PC-9 (cell line): ENCODE data around the gene HES1. TPM values are rescaled to one million over a fixed set of nuclear protein-coding genes. Genes with fewer than 3 reads are reported as not detected.

Source experiments
- BruUV-seq: library from RNA; stranded (reverse); fragments of 400-500 nt; replicated peaks from 2 replicates; lab custom pipeline; 2021; lab: Mats Ljungman, UMichigan
- CTCF ChIA-PET: fragments of 300-600 bp; sonication (Branson Sonifier 250); formaldehyde crosslinking; loops from one replicate; lab custom pipeline; 2022; ENCODE audit warnings: antibody characterized with exemption; lab: Charles Lee
- POLR2A ChIA-PET: fragments of 300-600 bp; sonication (Branson Sonifier 250); formaldehyde crosslinking; loops from one replicate; lab custom pipeline; 2022; ENCODE audit warnings: antibody characterized with exemption; ENCODE audit not compliant: unreplicated experiment; lab: Charles Lee
- DNase-seq, 2 experiments: peaks; one replicate each; pipeline versions ENCODE4 v3.0.0 to v3.0.0-alpha.2; 2015 to 2022; ENCODE audit warnings: mixed read lengths in 1 of 2
- H2AFZ ChIP-seq: fragments of 200-600 bp; sonication (generic); 2 replicates; pipeline ENCODE4 v1.8.1; 2017; ENCODE audit warnings: antibody characterized with exemption
- H3F3A ChIP-seq: fragments of 200-600 bp; sonication (generic); 2 replicates; pipeline ENCODE4 v1.8.1; 2017; ENCODE audit warnings: antibody characterized with exemption, mild to moderate bottlenecking, low read depth; ENCODE audit not compliant: insufficient read depth
- H3K27ac ChIP-seq: fragments of 200-600 bp; sonication (generic); 2 replicates; pipeline ENCODE4 v1.6.1; 2016; ENCODE audit warnings: mixed run types
- H3K27me3 ChIP-seq: fragments of 200-600 bp; sonication (generic); 2 replicates; pipeline ENCODE4 v1.6.1; 2016; ENCODE audit warnings: low read depth, mixed run types; ENCODE audit not compliant: insufficient read depth
- H3K36me3 ChIP-seq: fragments of 200-600 bp; sonication (generic); 2 replicates; pipeline ENCODE4 v1.6.1; 2016; ENCODE audit warnings: low read depth, mixed run types
- H3K4me1 ChIP-seq: fragments of 200-600 bp; sonication (generic); replicated peaks from 2 replicates; pipeline ENCODE4 v1.6.1; 2016; ENCODE audit warnings: mixed run types; ENCODE audit not compliant: insufficient read depth
- H3K4me2 ChIP-seq: fragments of 200-600 bp; sonication (generic); 2 replicates; pipeline ENCODE4 v1.6.1; 2017; ENCODE audit warnings: mixed run types
- H3K4me3 ChIP-seq: fragments of 200-600 bp; sonication (generic); 2 replicates; pipeline ENCODE4 v1.6.1; 2016; ENCODE audit warnings: mixed run types
- H3K79me2 ChIP-seq: fragments of 200-600 bp; sonication (generic); 2 replicates; pipeline ENCODE4 v1.6.1; 2017; ENCODE audit warnings: low read depth, mixed run types
- H3K9me2 ChIP-seq: fragments of 200-600 bp; sonication (generic); 2 replicates; pipeline ENCODE4 v1.8.1; 2017; ENCODE audit warnings: mild to moderate bottlenecking; ENCODE audit not compliant: insufficient read depth
- H3K9me3 ChIP-seq: fragments of 200-600 bp; sonication (generic); 2 replicates; pipeline ENCODE4 v1.8.1; 2016; ENCODE audit warnings: low read depth; ENCODE audit not compliant: insufficient read depth
- H4K20me1 ChIP-seq: fragments of 200-600 bp; sonication (generic); 2 replicates; pipeline ENCODE4 v1.8.1; 2017; ENCODE audit not compliant: insufficient read depth
- CTCF ChIP-seq: fragments of 200-600 bp; sonication (generic); conservative IDR thresholded peaks from 2 replicates; pipeline ENCODE4 v1.6.1; 2017; ENCODE audit warnings: mixed run types, antibody characterized with exemption, mild to moderate bottlenecking, moderate library complexity
- EZH2 ChIP-seq: fragments of 200-600 bp; sonication (generic); IDR thresholded peaks from 2 replicates; pipeline ENCODE4 v1.8.0; 2017; ENCODE audit warnings: antibody characterized with exemption, low read depth
- intact Hi-C: fragments of 100-400 bp; cut with micrococcal nuclease; formaldehyde crosslinking; loops from one replicate; pipeline ENCODE4 v1.10.0; 2022; ENCODE audit not compliant: unreplicated experiment
- total RNA-seq: library from RNA; stranded (reverse); gene quantifications from 2 replicates; pipeline ENCODE4 v1.2.3, GENCODE V29; 2021

HES1 gene
- total RNA-seq, 1 experiment from 2014 or later: 66.5 TPM

DNA sequence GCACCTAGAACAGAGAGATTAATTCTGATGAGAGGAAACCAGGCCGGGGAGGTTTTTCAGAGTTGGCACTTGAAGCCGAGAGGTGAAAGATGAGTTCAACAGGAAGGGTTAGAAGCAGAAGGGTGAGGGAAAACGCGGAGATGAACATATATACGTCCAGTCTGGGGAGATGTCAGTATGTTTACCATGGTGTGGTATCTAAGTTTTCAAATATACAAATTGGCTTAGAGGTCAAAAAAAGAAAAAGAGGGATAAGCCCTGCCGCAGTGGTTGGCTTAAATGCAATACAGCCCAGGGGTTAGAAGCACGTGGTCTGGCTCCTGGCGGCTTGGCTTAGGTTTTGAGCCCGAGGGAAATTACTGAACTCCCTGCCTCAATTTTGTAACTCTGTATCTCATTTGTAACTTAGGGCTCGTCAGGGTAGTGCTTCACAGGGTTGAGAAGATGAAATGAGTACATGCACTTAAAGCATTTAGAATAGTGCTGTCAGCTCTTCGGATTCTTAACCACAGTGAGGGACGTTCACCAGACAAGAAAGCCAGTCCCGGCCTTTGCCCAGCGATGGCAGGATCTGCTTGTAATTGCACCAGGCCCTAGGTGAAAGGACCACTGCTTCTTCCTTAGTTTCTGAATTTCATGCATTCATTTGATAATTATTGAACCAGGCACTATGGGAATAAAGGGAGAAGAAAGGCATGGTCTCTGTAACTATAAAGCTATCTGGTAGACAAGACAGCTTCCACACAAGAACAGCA is 6.4 kb downstream of the HES1 start:
- H3K27ac ChIP-seq: peak overlapping the region; percentile 99
- no peaks in the 10 kb centered on the region for H3K9me2 ChIP-seq
- POLR2A ChIA-PET: interaction anchor here (0.6 to 1.6 kb wide), 18 partner anchors 12 to 328 kb away, joined by 3 to 49 read pairs (median 6); no protein-coding TSS in a partner anchor
- H3K27me3 ChIP-seq: no peaks in the 10 kb centered on the region
- TF ChIP-seq EZH2: no peak
- no peak for TF ChIP-seq CTCF
- intact Hi-C loops: loop anchor here (1.0 kb wide), 5 partner anchors 17 to 154 kb away; no protein-coding TSS in a partner anchor
- H3K4me1 ChIP-seq: peaks cover 65% of the 10 kb centered on the region
- peaks cover 68% of the 10 kb centered on the region for H3F3A ChIP-seq
- H4K20me1 ChIP-seq: peaks cover 8% of the 10 kb centered on the region; the same call in 1 of the 2 replicates
- H3K4me2 ChIP-seq: peak overlapping the region; percentile 82
- peaks cover 25% of the 10 kb centered on the region for H3K79me2 ChIP-seq
- H3K4me3 ChIP-seq: peak overlapping the region; percentile 46; the same call in 1 of the 2 replicates
- no TSS peak for BruUV-seq
- H3K36me3 ChIP-seq: peaks cover 14% of the 10 kb centered on the region
- H2AFZ ChIP-seq: peak overlapping the region; percentile 56
- no peak for DNase-seq
- CTCF ChIA-PET: interaction anchor here (0.6 to 1.8 kb wide), 6 partner anchors 25 to 522 kb away, joined by 3 to 18 read pairs (median 7); no protein-coding TSS in a partner anchor
- no peaks in the 10 kb centered on the region for H3K9me3 ChIP-seq

DNA sequence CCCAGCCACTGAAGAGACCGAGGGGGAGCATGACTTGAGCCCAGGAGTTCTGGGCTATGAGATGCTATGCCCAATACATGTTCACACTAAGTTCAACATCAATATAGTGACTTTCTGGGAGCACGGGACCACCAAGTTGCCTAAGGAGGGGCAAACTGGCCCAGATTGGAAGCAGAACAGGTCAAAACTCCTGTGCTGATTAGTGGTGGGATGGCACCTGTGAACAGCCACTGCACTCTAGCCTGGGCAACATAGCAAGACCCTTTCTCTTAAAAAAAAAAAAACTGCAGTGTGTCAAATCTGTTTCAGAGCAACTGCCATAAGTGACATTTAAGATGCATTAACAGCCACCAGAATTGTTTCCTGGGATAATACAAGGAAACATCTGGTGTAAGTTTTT is 9.8 kb downstream of the HES1 start:
- no peak for DNase-seq
- peaks cover 53% of the 10 kb centered on the region for H3F3A ChIP-seq
- H3K36me3 ChIP-seq: no peaks in the 10 kb centered on the region
- H3K4me3 ChIP-seq: no peak overlapping the region
- POLR2A ChIA-PET: interaction anchor here (0.6 kb wide), 1 partner anchor 150 kb away, joined by 21 read pairs; no protein-coding TSS in a partner anchor
- no peak overlapping the region for H3K27ac ChIP-seq
- H3K4me1 ChIP-seq: peaks cover 56% of the 10 kb centered on the region
- H3K9me3 ChIP-seq: no peaks in the 10 kb centered on the region
- no peaks in the 10 kb centered on the region for H3K79me2 ChIP-seq
- H4K20me1 ChIP-seq: no peaks in the 10 kb centered on the region
- H2AFZ ChIP-seq: no peak overlapping the region
- intact Hi-C loops: no loop called here
- BruUV-seq: no TSS peak
- no peaks in the 10 kb centered on the region for H3K27me3 ChIP-seq
- TF ChIP-seq CTCF (no peak), EZH2 (no peak)
- H3K4me2 ChIP-seq: no peak overlapping the region
- H3K9me2 ChIP-seq: no peaks in the 10 kb centered on the region
- CTCF ChIA-PET: no interaction called here

GRCh38 chr3:194147679-194148078 is 11.7 kb downstream of the HES1 start:
- DNase-seq: no peak
- Histone ChIP-seq H3K9me3 (no peaks in the 10 kb centered on the region), H3K27me3 (no peaks in the 10 kb centered on the region), H3F3A (peaks cover 47% of the 10 kb centered on the region), H2AFZ (no peak overlapping the region), H3K4me2 (no peak overlapping the region), H3K4me3 (no peak overlapping the region), H3K27ac (no peak overlapping the region), H3K79me2 (no peaks in the 10 kb centered on the region), H3K36me3 (no peaks in the 10 kb centered on the region), H3K4me1 (peaks cover 58% of the 10 kb centered on the region), H3K9me2 (no peaks in the 10 kb centered on the region), H4K20me1 (no peaks in the 10 kb centered on the region)
- TF ChIP-seq EZH2 (no peak), CTCF (no peak)
- intact Hi-C loops: no loop called here
- no TSS peak for BruUV-seq
- CTCF ChIA-PET: no interaction called here
- POLR2A ChIA-PET: no interaction called here
